Measurements from ENCODE around the gene GLCCI1.
"Not testable (repeated sequence)": the region's sequence is repeated elsewhere in the genome, so short reads cannot be mapped to it uniquely, and the experiment has no call there.

The GLCCI1 gene

DNA sequence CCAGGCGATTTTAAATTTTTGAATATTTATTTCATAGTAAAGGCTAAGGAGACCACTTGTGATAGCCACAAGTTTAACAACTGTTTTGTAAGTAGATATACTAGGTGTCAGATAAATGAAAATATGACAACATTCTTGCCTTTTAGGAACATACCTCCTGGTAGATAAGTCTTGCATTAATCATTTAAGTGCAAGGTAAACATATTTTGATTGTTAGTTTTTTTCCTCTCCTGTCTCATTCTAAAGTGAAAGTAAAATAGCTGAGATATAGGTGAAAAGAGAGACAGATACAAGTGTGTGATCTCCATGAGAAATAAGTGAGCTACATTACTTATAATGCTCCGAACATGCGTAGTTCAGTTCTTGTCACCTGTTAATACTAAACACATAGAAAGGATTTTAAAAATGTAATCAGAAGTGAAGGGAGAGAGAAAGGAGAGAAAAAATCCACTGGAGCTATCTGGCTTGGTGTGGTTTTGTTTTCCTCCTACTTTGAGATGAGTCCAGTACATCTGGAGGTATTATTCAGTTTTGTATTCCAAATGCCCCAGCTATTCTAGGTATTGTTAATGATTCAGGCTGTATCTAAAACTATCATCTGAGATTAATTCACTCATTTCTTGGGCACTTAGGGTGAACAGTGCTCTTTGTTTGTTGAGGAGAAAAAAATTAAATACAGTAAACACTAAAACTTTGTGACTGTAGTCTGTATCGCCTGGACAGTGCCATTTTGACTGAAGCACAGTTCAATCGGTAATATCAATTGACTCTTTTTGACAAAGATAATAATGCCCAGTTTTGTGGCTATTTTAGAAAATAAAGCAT is 21.2 kb downstream of the GLCCI1 start:
- DNase-seq (ENCODE audit: low spot score): no peak
- peak; percentile 9 for FAIRE-seq

GRCh38 chr7:7990441-7990761 is 21.8 kb downstream of the GLCCI1 start:
- FAIRE-seq (no peak), DNase-seq (ENCODE audit: low spot score) (no peak)

- FAIRE-seq (no peak), DNase-seq (ENCODE audit: low spot score) (no peak)
These were observed 23.9 kb downstream of the GLCCI1 start for GRCh38 chr7:7992506-7992905.

DNA sequence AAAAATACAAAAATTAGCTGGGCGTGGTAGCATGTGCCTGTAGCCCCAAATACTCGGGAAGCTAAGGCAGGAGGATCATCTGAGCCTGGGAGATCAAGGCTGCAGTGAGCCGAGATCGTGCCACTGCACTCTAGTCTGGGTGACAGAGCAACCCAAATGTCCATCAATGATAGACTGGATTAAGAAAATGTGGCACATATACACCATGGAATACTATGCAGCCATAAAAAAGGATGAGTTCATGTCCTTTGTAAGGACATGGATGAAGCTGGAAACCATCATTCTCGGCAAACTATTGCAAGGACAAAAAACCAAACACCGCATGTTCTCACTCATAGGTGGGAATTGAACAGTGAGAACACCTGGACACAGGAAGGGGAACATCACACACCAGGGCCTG is 26.8 kb downstream of the GLCCI1 start:
- not testable (repeated sequence) for DNase-seq (ENCODE audit: low spot score); FAIRE-seq

DNA sequence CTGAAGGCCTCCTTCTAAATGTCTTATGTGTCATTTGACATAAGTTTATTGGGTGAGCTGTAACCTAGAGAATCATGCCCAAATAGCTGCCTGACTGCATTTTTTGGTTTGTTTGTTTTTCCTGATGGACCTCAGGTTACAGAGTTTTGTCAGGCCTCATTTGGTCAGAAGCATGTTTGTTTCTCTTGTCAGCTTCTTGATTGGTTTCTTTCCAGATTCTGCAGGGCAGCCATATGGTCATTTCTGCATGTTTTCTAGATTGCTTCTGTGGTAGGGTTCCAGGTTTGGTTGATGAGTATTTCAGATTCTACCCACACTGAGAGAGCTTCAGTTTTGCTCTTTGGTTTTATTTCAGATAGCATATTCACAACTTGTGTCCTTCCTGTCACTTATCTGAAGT is 28.0 kb downstream of the GLCCI1 start:
- no peak for DNase-seq (ENCODE audit: low spot score)
- peak; percentile 20 for FAIRE-seq

- DNase-seq (ENCODE audit: low spot score): no peak
- FAIRE-seq: no peak
These were observed 31.8 kb downstream of the GLCCI1 start for GRCh38 chr7:8000315-8000941.

DNA sequence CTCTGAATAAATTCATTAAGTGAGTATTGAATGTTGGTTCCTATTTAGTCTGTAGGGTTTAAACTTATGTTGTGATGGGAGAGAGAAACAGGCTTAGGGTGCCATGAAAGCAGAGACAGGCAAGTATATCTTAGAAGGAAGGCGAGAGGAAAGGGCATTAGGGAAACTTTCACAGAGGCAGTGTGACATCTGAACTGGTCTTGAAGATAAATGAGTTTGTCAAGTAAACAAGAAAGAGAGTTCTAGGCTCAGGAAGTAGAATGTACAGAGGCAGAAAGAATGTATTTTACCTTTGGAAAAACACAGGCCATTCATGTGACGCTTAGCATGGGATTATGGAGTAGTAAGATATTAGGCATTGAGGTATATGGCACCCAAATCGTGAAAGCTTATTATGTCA is 34.5 kb downstream of the GLCCI1 start:
- no peak for FAIRE-seq
- DNase-seq (ENCODE audit: low spot score): no peak

- FAIRE-seq (no peak), DNase-seq (ENCODE audit: low spot score) (no peak)
These were observed 36.7 kb downstream of the GLCCI1 start for GRCh38 chr7:8005279-8005678.

DNA sequence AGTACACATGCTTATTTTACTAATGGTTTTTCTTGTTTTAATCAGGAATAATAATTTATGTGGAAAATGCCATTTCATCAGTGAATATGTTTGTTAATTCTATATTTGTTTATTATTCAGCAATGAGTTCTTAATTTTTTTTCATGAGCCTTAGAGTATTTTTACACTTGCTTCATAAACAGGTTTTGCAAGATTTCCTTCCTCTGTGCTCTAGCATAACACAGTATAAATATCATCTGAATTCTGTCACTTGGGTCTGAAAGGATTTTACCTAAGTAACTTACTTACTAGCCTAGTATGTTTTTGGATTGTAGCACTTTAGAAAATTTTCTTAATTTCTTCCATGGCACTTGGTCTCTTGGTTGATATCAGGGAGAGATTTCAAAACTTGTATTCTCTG is 45.8 kb downstream of the GLCCI1 start:
- FAIRE-seq: no peak
- DNase-seq (ENCODE audit: low spot score): no peak

- no peak for FAIRE-seq
- no peak for DNase-seq (ENCODE audit: low spot score)
These were observed 46.6 kb downstream of the GLCCI1 start for GRCh38 chr7:8015100-8015745.

DNA sequence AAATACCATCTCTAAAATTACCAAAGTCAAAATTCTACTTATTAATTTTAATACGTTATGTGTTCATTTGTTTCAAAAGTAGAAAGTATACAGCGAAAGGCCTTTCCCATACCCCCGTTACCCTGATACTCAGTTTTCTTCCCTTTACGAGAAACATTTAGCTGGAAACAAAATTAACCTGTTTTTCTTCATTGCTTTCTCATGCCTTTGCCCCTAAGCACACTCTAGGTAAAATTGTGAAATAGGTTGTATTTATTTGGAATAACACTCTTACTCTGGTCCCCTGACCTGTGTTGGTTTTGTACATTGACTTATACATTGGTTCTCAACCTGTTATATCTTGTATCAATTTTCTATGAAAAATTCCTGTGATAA is 47.1 kb downstream of the GLCCI1 start:
- no peak for FAIRE-seq
- no peak for DNase-seq (ENCODE audit: low spot score)

DNA sequence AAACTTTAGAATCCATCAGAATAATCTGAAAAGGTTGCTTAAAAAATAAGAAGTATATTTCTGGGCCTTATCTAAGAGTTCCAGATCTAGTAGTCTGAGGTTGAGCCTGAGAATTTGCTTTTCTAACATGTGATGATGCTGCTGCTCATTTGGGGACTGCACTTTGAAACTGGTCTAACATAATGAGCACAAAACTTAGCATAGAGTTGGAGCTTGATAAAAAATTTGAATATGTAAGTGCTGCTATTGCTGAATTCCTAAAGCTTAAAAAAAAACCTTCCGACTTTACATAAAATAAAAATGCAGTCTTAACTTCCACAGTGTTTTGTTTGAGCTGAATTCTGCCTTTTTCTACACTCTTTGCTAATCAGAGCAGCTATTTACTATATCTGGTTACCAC is 48.8 kb downstream of the GLCCI1 start:
- no peak for FAIRE-seq

GRCh38 chr7:8018961-8019360 is 50.4 kb downstream of the GLCCI1 start:
- DNase-seq (ENCODE audit: low spot score) (no peak), FAIRE-seq (no peak)

More for the DNA sequence above, 48.8 kb downstream of the GLCCI1 start:
- no peak for DNase-seq (ENCODE audit: low spot score)

DNA sequence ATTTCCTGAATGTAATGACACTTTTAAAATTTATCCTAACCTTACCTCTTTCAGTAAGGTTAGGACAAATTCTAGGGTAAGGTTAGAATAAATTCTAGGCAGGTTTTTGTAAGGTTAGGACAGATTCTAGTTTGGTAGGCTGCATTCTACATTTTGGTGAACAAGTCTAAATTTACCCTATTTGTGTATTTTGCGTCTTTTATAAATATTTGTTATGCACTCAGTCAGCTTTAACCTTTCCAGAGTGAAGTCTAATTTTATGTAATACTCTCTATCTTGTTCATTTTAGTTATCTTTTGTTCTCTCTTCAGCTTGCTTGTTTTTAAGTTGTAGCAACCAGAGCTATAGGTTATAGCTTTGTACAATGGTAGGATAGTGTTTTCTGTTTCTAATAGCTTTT is 54.0 kb downstream of the GLCCI1 start:
- FAIRE-seq (no peak), DNase-seq (ENCODE audit: low spot score) (no peak)

DNA sequence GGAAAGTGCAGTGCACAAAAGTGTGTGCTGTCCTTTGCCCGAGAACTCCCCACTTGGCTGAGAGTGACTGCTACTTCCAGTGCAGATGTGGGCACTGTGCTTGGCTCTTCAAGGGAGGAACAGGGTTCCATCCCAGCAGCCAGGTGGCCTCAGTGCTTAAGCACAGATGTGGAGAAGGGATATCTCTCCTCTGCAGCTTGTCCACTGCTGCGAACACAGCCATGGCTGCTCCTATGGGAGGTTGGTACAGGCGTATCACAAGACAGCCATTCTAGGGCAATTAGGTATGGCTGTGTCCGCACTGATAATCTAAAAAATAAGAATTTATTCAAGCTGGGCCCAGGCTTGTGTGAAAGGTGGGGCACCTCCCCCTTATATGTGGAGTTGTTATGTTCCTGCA is 66.6 kb downstream of the GLCCI1 start:
- FAIRE-seq (peak; percentile 20), DNase-seq (ENCODE audit: low spot score) (no peak)

DNA sequence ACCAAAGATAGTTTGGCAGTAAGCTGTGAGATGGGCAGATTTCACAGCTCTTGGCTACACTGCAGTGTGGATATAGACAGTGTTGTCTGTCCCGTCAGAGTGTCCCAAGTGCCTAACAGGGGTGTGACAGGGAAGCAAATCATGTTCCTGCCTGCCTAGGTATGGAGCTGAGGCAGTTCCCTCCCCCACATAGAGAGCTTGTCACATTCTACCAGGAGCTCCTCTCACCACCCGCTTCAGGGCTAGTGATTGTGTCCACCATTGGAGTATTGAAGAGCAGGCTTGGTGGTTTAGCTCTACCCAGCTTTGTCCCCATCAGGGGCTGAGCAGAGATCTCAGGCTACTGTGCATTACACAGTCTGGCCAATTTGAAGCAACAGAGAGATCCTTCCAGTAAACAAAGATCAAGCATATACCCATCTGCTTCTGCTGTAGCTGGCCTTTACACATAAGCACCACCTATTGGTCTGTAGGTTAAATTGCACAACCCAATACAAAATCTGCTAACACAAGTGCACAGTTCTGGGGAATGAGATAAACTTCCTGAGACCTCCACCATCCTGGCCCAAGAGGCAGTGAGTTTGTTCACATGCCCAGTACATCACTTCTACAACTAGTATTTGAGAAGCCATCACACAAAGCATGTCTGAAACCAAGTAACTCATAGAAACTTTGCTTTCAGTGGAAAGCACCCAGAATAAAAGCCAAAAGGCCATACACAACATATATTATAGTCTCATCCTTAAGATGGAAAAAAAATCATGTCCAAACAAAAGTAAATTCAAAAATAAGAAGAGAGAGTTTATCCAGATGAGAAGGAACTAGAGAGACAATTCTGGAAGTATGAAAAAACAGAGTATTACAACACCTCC is 67.3 kb downstream of the GLCCI1 start:
- DNase-seq (ENCODE audit: low spot score) (no peak), FAIRE-seq (peak; percentile 91)

DNA sequence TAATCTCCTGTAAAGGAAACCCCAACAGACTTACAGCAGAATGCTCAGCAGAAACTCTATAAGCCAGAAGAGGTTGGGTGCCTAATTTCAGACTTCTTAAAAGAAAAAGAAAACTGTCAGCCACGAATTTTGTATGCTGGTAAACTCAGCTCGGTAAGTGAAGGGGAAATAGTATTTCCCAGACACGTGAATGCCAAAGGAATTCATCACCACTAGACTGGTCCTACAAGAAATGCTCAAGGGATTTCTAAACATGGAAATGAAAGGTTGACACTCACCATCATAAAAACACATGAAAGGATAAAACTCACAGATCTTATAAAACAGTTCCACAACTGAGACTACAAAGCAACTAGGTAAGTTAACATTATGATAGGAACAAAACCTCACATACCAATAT is 68.6 kb downstream of the GLCCI1 start:
- no peak for DNase-seq (ENCODE audit: low spot score)
- no peak for FAIRE-seq

GRCh38 chr7:8040768-8041369 is 72.3 kb downstream of the GLCCI1 start:
- DNase-seq (ENCODE audit: low spot score): no peak
- FAIRE-seq: no peak

DNA sequence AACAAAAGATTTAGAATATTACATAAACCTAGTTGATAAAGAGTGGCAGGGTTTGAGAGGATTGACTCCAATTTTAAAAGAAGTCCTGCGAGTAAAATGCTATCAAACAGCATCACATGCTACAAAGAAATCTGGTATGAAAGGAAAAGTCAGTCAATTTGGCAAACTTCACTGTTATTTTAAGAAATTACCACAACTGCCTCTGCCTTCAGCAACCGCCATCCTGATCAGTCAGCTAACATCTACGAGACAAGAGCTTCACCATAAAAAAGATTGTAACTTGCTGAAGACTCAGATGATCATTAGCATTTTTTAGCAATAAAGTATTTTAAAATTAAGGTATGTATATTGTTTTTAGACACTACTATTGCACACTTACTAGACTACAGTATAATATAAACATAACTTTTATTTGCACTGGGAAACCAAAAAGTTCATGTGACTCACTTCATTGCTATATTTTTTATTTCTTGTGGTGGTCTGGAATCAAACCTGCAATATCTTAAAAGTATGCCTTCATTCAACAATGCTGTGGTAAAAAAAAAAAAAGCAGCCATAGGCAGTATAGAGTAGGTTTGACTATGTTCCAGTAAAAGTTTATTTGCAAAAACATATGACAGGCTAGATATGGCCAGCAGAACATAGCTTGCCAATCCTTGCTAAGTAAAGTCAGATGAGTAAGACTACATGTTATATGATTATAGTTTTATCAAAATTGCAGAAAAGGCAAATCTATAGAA is 74.4 kb downstream of the GLCCI1 start:
- FAIRE-seq (peak; percentile 75), DNase-seq (ENCODE audit: low spot score) (no peak)

DNA sequence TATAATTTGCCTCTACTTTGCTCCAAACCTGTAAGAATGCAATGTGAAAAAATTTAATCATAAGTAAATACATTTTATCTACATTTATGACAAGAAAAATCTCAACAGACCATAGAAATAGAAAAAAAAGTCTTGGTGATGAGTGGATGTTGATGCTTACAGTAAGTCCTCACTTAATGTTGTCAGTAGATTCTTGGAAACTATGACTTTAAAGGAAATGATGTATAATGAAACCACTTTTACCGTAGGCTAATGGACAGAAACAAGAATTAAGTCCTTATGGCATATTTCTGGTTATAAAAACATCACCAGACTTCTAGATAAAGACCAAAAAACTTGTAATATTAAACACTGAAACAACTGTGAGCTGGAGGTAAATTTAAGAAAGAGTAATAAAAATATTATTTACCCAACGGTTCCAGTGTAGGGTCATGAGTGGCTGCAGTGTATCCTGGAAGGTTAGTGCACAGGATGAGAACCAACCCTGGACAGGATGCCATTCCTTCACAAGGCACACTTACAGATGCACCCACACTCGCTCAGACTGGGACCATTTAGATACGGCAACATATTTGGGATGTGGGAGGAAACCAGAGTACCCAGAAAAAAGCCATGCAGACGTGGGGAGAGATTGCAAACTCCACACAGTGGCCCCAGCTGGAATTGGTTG is 76.3 kb downstream of the GLCCI1 start:
- peak; percentile 44 for FAIRE-seq
- no peak for DNase-seq (ENCODE audit: low spot score)

Measured in urothelium cell line (cell line).